Upper lobe of left lung (tissue), 6 donors: Measurements from ENCODE around the gene RAET1E. TPM values are rescaled to one million over a fixed set of nuclear protein-coding genes. Genes with fewer than 3 reads are reported as not detected.
"Not testable (repeated sequence)": the region's sequence is repeated elsewhere in the genome, so short reads cannot be mapped to it uniquely, and the experiment has no call there.

ENCODE experiments used
- ATAC-seq, 2 donors: fragments of 200-7000 bp; cut with Tn5 transposase; one replicate each; pipeline ENCODE4 v1.9.1; 2022; ENCODE audit warnings: mild to moderate bottlenecking in 2 of 2, moderate library complexity in 2 of 2; ENCODE audit not compliant: low FRiP score in 2 of 2
- DNase-seq, 2 donors: peaks; one replicate each; pipeline ENCODE4 v3.0.0-alpha.2; 2019 to 2020
- H3K27ac ChIP-seq, 4 donors: fragments of 200-600 bp; sonication (generic); one replicate each; pipeline ENCODE4 v1.5.1; 2016 to 2019
- H3K27me3 ChIP-seq, 4 donors: fragments of 200-600 bp; sonication (generic); one replicate each; pipeline ENCODE4 v1.5.1; 2017 to 2019
- H3K36me3 ChIP-seq, 4 donors: fragments of 200-600 bp; sonication (generic); one replicate each; pipeline ENCODE4 v1.5.1; 2016 to 2019
- H3K4me1 ChIP-seq, 4 donors: fragments of 200-600 bp; sonication (generic); one replicate each; pipeline ENCODE4 v1.5.1; 2018 to 2019
- H3K4me3 ChIP-seq, 4 donors: fragments of 200-600 bp; sonication (generic); one replicate each; pipeline ENCODE4 v1.5.1; 2017 to 2019; ENCODE audit warnings: mild to moderate bottlenecking in 2 of 4, moderate library complexity in 1 of 4
- H3K9me3 ChIP-seq, 4 donors: fragments of 200-600 bp; sonication (generic); one replicate each; pipeline ENCODE4 v1.5.1; 2018 to 2019
- EP300 ChIP-seq, 4 donors: sonication (generic); formaldehyde crosslinking; IDR thresholded peaks; one replicate each; pipeline ENCODE4 v1.5.1; 2017; ENCODE audit warnings: antibody characterized with exemption in 4 of 4, control low read depth in 2 of 4
- POLR2A ChIP-seq, 4 donors: fragments of 450-650 bp; IDR thresholded peaks; one replicate each; pipeline ENCODE4 v1.5.1; 2016 to 2017; ENCODE audit warnings: antibody characterized with exemption in 4 of 4, mild to moderate bottlenecking in 2 of 4
- POLR2AphosphoS5 ChIP-seq, 2 donors: sonication (generic); formaldehyde crosslinking; IDR thresholded peaks; one replicate each; pipeline ENCODE4 v1.5.1; 2017; ENCODE audit warnings: antibody characterized with exemption in 2 of 2
- WGBS, 2 donors: methylation state at CpG; one replicate each; pipeline ENCODE4 v1.1.5; 2017 to 2018; 5-methylcytosine and 5-hydroxymethylcytosine counted together
- total RNA-seq, 6 donors: library from RNA; depleted of rRNA in 4 of 6; stranded (reverse); fragments of >200 nt in 4 of 6; gene quantifications; one replicate each; pipeline versions ENCODE4 v1.1.0 to v1.2.1, GENCODE V29; 2016 to 2021
- TF ChIP-seq, protein P1 (sequence below), 6 experiments: fragments of 450-650 bp in 4 of 6; fragments of 200-600 bp in 2 of 6; sonication (generic) in 2 of 6; IDR thresholded peaks; one replicate each; pipeline ENCODE4 v1.5.1; 2016 to 2019; ENCODE audit warnings: antibody characterized with exemption in 6 of 6
- donor health status: DM: no; HTN: no; CAD: no; lungs with moderate emphysema.
- donor health status: DM: no; HTN: yes; CAD: no; lungs with severe emphysema.

RAET1E gene
- total RNA-seq, 6 donors from 2014 or later, result 0.30 to 2.3 (median 1.4) TPM; not detected in 1

DNA sequence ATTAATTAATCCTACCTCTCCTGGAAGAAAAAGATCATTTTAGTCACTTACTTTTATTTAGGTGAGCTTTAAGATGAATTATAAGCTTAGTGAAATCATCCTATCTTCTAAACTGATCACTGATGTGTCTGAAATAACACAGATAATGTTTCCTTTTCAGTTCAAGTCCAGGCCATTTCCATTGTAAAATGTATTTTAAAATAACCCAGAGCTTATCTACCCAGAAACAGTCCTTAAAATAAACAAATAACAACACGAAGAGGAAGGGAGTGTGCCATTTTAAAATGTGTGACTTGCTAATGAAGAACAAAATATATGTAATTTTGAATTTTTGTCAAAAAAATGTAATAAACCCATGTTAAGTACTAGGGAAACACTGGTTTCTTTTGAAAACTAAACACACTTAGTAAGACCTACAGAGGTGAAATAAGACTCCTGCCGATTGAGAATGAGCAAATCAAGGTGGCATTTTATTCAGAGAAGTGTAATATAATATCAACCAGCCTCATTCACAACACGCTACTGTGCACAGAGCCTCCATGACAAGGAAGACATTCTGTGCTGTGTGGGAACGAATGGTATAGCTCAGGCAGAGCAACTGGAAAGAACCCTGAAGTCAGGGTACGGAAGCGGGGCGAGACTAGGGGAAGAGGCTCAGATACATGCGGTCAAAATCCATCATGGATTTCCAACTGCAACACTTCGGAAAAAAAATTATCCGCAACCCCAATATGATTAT is 41.5 kb downstream of the RAET1E start:
- 85 to 86% methylated on average over 10 of the region's 10 CpGs for WGBS, 2 donors
- no peak overlapping the region for H3K27ac ChIP-seq
- TF ChIP-seq POLR2AphosphoS5 (IDR thresholded peaks at IDR 0.05) (no peak), EP300 (IDR thresholded peaks at IDR 0.05) (no peak), POLR2A (IDR thresholded peaks at IDR 0.05) (no peak)
- TF ChIP-seq, protein P1, sequence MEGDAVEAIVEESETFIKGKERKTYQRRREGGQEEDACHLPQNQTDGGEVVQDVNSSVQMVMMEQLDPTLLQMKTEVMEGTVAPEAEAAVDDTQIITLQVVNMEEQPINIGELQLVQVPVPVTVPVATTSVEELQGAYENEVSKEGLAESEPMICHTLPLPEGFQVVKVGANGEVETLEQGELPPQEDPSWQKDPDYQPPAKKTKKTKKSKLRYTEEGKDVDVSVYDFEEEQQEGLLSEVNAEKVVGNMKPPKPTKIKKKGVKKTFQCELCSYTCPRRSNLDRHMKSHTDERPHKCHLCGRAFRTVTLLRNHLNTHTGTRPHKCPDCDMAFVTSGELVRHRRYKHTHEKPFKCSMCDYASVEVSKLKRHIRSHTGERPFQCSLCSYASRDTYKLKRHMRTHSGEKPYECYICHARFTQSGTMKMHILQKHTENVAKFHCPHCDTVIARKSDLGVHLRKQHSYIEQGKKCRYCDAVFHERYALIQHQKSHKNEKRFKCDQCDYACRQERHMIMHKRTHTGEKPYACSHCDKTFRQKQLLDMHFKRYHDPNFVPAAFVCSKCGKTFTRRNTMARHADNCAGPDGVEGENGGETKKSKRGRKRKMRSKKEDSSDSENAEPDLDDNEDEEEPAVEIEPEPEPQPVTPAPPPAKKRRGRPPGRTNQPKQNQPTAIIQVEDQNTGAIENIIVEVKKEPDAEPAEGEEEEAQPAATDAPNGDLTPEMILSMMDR (IDR thresholded peaks at IDR 0.05), result no peak
- H3K4me1 ChIP-seq, result peaks cover 13 to 43% (median 35%) of the 10 kb centered on the region in 4 donors
- no peaks in the 10 kb centered on the region for H3K27me3 ChIP-seq
- no peak overlapping the region for H3K4me3 ChIP-seq
- DNase-seq, result no peak
- H3K36me3 ChIP-seq, result no peaks in the 10 kb centered on the region
- H3K9me3 ChIP-seq, result no peaks in the 10 kb centered on the region
- ATAC-seq, result no peak

DNA sequence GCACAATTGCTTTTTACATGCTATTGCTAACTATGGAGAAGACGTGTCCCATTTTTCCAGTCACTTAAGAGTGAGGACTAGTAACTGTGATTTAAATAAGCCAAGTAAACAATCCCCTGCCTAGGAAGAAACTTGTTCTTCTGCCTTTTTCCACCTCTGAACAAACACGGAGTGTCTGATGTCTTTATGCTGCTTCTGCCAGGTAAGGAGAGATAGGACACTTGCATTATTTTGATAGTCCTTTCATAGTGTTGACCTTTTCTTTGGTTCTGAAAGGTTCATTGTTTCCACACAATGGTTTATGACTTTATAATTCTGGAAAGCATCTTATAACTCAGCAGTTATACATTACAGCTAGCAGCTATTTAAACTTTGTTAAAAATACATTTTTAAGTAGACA is 42.2 kb downstream of the RAET1E start:
- Histone ChIP-seq H3K36me3 (no peaks in the 10 kb centered on the region), H3K27me3 (no peaks in the 10 kb centered on the region), H3K4me1 (peaks cover 13 to 40% (median 29%) of the 10 kb centered on the region in 4 donors), H3K4me3 (no peak overlapping the region), H3K27ac (peak overlapping the region in 3 of 4 donors; percentile 26 to 40 (median 34)), H3K9me3 (no peaks in the 10 kb centered on the region)
- DNase-seq, result no peak
- TF ChIP-seq POLR2A (IDR thresholded peaks at IDR 0.05) (no peak), POLR2AphosphoS5 (IDR thresholded peaks at IDR 0.05) (no peak), EP300 (IDR thresholded peaks at IDR 0.05) (no peak)
- TF ChIP-seq, protein P1 (IDR thresholded peaks at IDR 0.05), result no peak
- 59 to 66% methylated on average over 2 of the region's 2 CpGs for WGBS, 2 donors
- ATAC-seq, result no peak

DNA sequence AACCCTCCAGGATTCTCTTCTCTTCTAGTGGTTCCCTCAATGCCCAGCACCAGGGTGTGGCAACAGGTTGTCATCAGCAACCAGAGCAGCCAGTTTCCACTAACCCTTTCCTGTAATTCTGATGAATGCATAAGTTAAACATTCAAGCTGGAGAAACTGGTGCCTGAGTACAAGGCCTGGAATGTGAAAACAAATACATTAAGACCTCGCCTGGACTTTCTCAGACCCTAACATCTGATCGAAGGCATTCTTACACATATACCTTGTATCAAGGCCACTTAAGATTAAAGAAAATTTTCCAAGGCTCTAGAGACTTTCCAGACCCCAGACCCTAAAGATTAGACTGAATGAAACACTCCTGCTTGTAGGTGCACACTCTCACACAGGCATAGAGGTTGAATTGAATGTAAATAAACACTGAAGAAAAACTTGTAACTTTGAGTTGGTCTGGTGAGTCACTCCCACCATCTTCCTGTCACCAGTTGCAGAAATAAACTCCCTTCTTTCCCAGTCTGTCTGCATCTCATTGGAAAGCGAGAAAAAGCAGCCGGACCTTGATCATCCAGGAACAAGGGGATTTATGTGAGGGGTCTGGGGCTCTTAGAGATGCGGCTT is 42.8 kb downstream of the RAET1E start:
- ATAC-seq, result peak in 1 of 2 donors; percentile 65
- DNase-seq, result peak in 1 of 2 donors; percentile 58
- H3K27ac ChIP-seq, result peak overlapping the region; percentile 21 to 40 (median 30)

DNA sequence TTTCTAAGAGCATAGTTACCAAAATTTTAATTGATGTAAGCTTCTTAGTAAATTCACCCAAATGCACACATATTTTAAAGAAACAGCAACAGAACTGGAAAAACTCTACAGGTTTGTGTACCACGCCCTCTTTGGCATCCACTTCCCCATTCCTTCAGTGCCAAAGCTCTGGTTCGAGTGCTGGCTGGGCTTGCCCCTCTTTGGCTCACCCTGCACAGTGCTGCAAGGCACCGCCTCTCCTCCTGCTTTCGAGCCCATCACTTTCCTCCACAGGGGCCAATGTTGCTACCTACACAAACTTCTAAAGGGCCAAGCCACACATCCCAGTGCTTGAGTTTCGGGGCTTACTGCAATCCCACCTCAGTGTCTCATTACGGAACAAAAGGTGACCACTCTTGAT is 43.4 kb downstream of the RAET1E start:
- H3K4me3 ChIP-seq, result no peak overlapping the region
- DNase-seq (peak in 1 of 2 donors; percentile 80), ATAC-seq (peak; percentile 60 to 78)
- H3K27me3 ChIP-seq, result no peaks in the 10 kb centered on the region
- peak overlapping the region in 3 of 4 donors; percentile 19 to 40 (median 26) for H3K27ac ChIP-seq
- H3K4me1 ChIP-seq, result peaks cover 13 to 37% (median 29%) of the 10 kb centered on the region in 4 donors
- no peaks in the 10 kb centered on the region for H3K36me3 ChIP-seq
- no peaks in the 10 kb centered on the region for H3K9me3 ChIP-seq
- no peak for TF ChIP-seq POLR2AphosphoS5 (IDR thresholded peaks at IDR 0.05)
- TF ChIP-seq POLR2A (IDR thresholded peaks at IDR 0.05), result no peak
- TF ChIP-seq, protein P1 (IDR thresholded peaks at IDR 0.05), result no peak
- no peak for TF ChIP-seq EP300 (IDR thresholded peaks at IDR 0.05)
- WGBS, 2 donors, result 48 to 51% methylated on average over 6 of the region's 6 CpGs

More for the DNA sequence above, 42.8 kb downstream of the RAET1E start:
- H3K27me3 ChIP-seq, result no peaks in the 10 kb centered on the region
- H3K9me3 ChIP-seq, result no peaks in the 10 kb centered on the region
- H3K36me3 ChIP-seq, result no peaks in the 10 kb centered on the region
- peaks cover 13 to 37% (median 29%) of the 10 kb centered on the region in 4 donors for H3K4me1 ChIP-seq
- no peak overlapping the region for H3K4me3 ChIP-seq
- no peak for TF ChIP-seq EP300 (IDR thresholded peaks at IDR 0.05)
- no peak for TF ChIP-seq POLR2AphosphoS5 (IDR thresholded peaks at IDR 0.05)
- TF ChIP-seq POLR2A (IDR thresholded peaks at IDR 0.05), result no peak
- TF ChIP-seq, protein P1 (IDR thresholded peaks at IDR 0.05), result no peak
- WGBS, 2 donors, result 66 to 77% methylated on average over 5 of the region's 5 CpGs

DNA sequence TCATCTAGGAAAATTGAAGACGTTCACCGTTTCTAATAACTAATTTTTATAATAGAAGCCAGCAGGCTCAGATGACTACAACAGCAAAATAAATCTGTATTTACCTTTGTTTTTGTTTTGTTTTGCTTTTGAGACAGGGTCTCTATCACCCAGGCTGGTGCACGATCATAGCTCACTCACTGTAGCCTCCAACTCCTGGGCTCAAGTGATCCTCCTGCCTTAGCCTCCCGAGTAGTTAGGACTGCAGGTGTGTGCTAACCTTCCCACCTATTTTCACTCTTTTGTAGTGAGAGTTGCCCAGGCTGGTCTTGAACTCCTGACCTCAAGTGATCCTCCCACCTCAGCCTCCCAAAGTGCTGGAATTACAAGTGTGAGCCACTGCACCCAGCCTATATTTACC is 43.9 kb downstream of the RAET1E start:
- not testable (repeated sequence) for H3K9me3 ChIP-seq, H3K36me3 ChIP-seq, ATAC-seq, H3K27me3 ChIP-seq, DNase-seq, H3K4me3 ChIP-seq
- Histone ChIP-seq H3K4me1 (peaks cover 13 to 37% (median 27%) of the 10 kb centered on the region in 4 donors), H3K27ac (peak overlapping the region in 3 of 4 donors; percentile 19 to 44 (median 26))
- WGBS, 2 donors, result 83 to 90% methylated on average over 4 of the region's 4 CpGs
